Measurements from ENCODE around the gene NEK7.

NEK7 gene

GRCh38 chr1:198143797-198144196 is 13.0 kb upstream of the NEK7 start:
- no peak for DNase-seq (ENCODE audit: low read depth in 3 of 3)

GRCh38 chr1:198147216-198147615 is 9.6 kb upstream of the NEK7 start:
- DNase-seq (ENCODE audit: low read depth in 3 of 3), result no peak

GRCh38 chr1:198150369-198150768 is 6.4 kb upstream of the NEK7 start:
- no peak for DNase-seq (ENCODE audit: low read depth in 3 of 3)

GRCh38 chr1:198151688-198152087 is 5.1 kb upstream of the NEK7 start:
- DNase-seq (ENCODE audit: low read depth in 3 of 3), result no peak

- no peak for DNase-seq (ENCODE audit: low read depth in 3 of 3)
Measured at GRCh38 chr1:198153103-198153502, 3.7 kb upstream of the NEK7 start.

- no peak for DNase-seq (ENCODE audit: low read depth in 3 of 3)
Measured at GRCh38 chr1:198153804-198154203, 3.0 kb upstream of the NEK7 start.

GRCh38 chr1:198155253-198155652 is 1.5 kb upstream of the NEK7 start:
- no peak for DNase-seq (ENCODE audit: low read depth in 3 of 3)

- DNase-seq (ENCODE audit: low read depth in 3 of 3), result peak; percentile 44 to 74 (median 67)
Measured at GRCh38 chr1:198156111-198156744, 570 bp upstream of the NEK7 start.

- DNase-seq (ENCODE audit: low read depth in 3 of 3), result peak; percentile 64 to 84 (median 71)
Measured at GRCh38 chr1:198157241-198157846, 546 bp downstream of the NEK7 start.

GRCh38 chr1:198157847-198158725 is 1.3 kb downstream of the NEK7 start:
- no peak for DNase-seq (ENCODE audit: low read depth in 3 of 3)

- DNase-seq (ENCODE audit: low read depth in 3 of 3), result peak; percentile 74 to 87 (median 75)
Measured at GRCh38 chr1:198158735-198159589, 2.2 kb downstream of the NEK7 start.

GRCh38 chr1:198160222-198160621 is 3.4 kb downstream of the NEK7 start:
- DNase-seq (ENCODE audit: low read depth in 3 of 3), result no peak

GRCh38 chr1:198160946-198161614 is 4.3 kb downstream of the NEK7 start:
- no peak for DNase-seq (ENCODE audit: low read depth in 3 of 3)

GRCh38 chr1:198161718-198162090 is 4.9 kb downstream of the NEK7 start:
- DNase-seq (ENCODE audit: low read depth in 3 of 3), result no peak

- no peak for DNase-seq (ENCODE audit: low read depth in 3 of 3)
Measured at GRCh38 chr1:198162091-198162767, 5.4 kb downstream of the NEK7 start.

GRCh38 chr1:198165927-198166647 is 9.3 kb downstream of the NEK7 start:
- no peak for DNase-seq (ENCODE audit: low read depth in 3 of 3)

- DNase-seq (ENCODE audit: low read depth in 3 of 3), result no peak
Measured at GRCh38 chr1:198166900-198167299, 10.1 kb downstream of the NEK7 start.

- DNase-seq (ENCODE audit: low read depth in 3 of 3), result no peak
Measured at GRCh38 chr1:198167436-198167934, 10.7 kb downstream of the NEK7 start.

GRCh38 chr1:198168227-198168626 is 11.4 kb downstream of the NEK7 start:
- no peak for DNase-seq (ENCODE audit: low read depth in 3 of 3)

- no peak for DNase-seq (ENCODE audit: low read depth in 3 of 3)
Measured at GRCh38 chr1:198169672-198170071, 12.9 kb downstream of the NEK7 start.
